Measurements from ENCODE around the gene MMADHC.
"Not testable (repeated sequence)": the region's sequence is repeated elsewhere in the genome, so short reads cannot be mapped to it uniquely, and the experiment has no call there.

The MMADHC gene

GRCh38 chr2:149594411-149594810 lies 6.8 kb upstream of the MMADHC start:
- no peak for DNase-seq

GRCh38 chr2:149587950-149588487 lies 444 bp upstream of the MMADHC start:
- no peak for DNase-seq

- no peak for DNase-seq
These were observed 716 bp downstream of the MMADHC start for GRCh38 chr2:149586898-149587219.

GRCh38 chr2:149586063-149586462 lies 1.5 kb downstream of the MMADHC start:
- DNase-seq = no peak

- peak; percentile 43 for DNase-seq
These were observed 2.2 kb downstream of the MMADHC start for GRCh38 chr2:149585166-149585885.

GRCh38 chr2:149579972-149580882 lies 7.3 kb downstream of the MMADHC start:
- DNase-seq = no peak

- no peak for DNase-seq
These were observed 10.3 kb downstream of the MMADHC start for GRCh38 chr2:149577269-149577668.

- no peak for DNase-seq
These were observed 11.8 kb downstream of the MMADHC start for GRCh38 chr2:149575752-149576151.

- no peak for DNase-seq
These were observed 12.3 kb downstream of the MMADHC start for GRCh38 chr2:149575277-149575676.

- no peak for DNase-seq
These were observed 13.8 kb downstream of the MMADHC start for GRCh38 chr2:149573760-149574159.

- DNase-seq = no peak
These were observed 15.2 kb downstream of the MMADHC start for GRCh38 chr2:149572102-149572953.

GRCh38 chr2:149568138-149568537 lies 19.4 kb downstream of the MMADHC start:
- DNase-seq = no peak

GRCh38 chr2:149566652-149567051 lies 20.9 kb downstream of the MMADHC start:
- DNase-seq = no peak

GRCh38 chr2:149565625-149566024 lies 21.9 kb downstream of the MMADHC start:
- not testable (repeated sequence) for DNase-seq

GRCh38 chr2:149564983-149565382 lies 22.6 kb downstream of the MMADHC start:
- DNase-seq = no peak

- DNase-seq = no peak
These were observed 23.5 kb downstream of the MMADHC start for GRCh38 chr2:149564097-149564496.

- DNase-seq = no peak
These were observed 25.3 kb downstream of the MMADHC start for GRCh38 chr2:149562324-149562723.

- peak; percentile 63 for DNase-seq
These were observed 26.2 kb downstream of the MMADHC start for GRCh38 chr2:149561309-149561926.

GRCh38 chr2:149559341-149560068 lies 28.1 kb downstream of the MMADHC start:
- DNase-seq = no peak

GRCh38 chr2:149556452-149556851 lies 31.1 kb downstream of the MMADHC start:
- DNase-seq = no peak

- DNase-seq = no peak
These were observed 34.7 kb downstream of the MMADHC start for GRCh38 chr2:149552830-149553229.

GRCh38 chr2:149552226-149552625 lies 35.3 kb downstream of the MMADHC start:
- no peak for DNase-seq

Data from suppressor macrophage treated with lipopolysaccharide for 4 hours (primary cell).